Esophagus squamous epithelium (tissue), 4 donors: ENCODE results near the gene GATA6.

Experiments
- CTCF ChIP-seq, 6 experiments: fragments of 450-650 bp in 4 of 6; fragments of 200-600 bp in 2 of 6; sonication (generic) in 2 of 6; IDR thresholded peaks; one replicate each; pipeline ENCODE4 v1.5.1; 2016 to 2019; ENCODE audit warnings: antibody characterized with exemption in 6 of 6, mild to moderate bottlenecking in 4 of 6, moderate library complexity in 4 of 6
- POLR2A ChIP-seq, 4 donors: fragments of 450-650 bp; IDR thresholded peaks; one replicate each; pipeline ENCODE4 v1.6.1; 2017; ENCODE audit warnings: antibody characterized with exemption in 4 of 4, mild to moderate bottlenecking in 4 of 4, moderate library complexity in 3 of 4

DNA sequence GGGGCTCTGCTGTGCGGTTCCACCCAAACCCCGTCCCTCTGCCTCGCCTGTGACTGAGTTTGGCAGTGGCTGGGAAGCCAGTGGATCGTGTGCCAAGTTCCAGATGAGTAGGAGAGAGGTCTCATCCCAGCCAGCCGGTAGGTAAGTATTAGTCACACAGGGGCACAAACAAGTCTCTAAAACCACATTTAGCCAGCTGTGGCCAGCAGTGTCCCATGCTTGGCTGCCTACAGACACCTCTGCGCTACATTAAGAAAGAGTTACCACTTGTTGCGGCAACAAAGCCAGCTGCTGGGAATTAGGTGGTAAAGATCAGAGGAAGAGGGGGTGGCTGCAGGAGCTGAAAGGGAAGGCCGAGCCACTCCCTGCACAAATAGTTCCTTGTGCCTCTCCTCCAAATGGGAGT lies 81.2 kb downstream of the GATA6 start:
- no peak for TF ChIP-seq POLR2A (IDR thresholded peaks at IDR 0.05)
- no peak for TF ChIP-seq CTCF (IDR thresholded peaks at IDR 0.05)
